Right cardiac atrium (tissue), 5 donors: ENCODE data around the gene TNN. TPM values are rescaled to one million over a fixed set of nuclear protein-coding genes. Genes with fewer than 3 reads are reported as not detected.
A peak's percentile ranks its signal among the peaks of the same experiment; 100 is the strongest.
"Not testable (repeated sequence)": the region's sequence is repeated elsewhere in the genome, so short reads cannot be mapped to it uniquely, and the experiment has no call there.

Experiments
- ATAC-seq, 2 donors: fragments of 200-7000 bp; cut with Tn5 transposase; one replicate each; pipeline versions ENCODE4 v1.8.0 to v1.9.1; 2020; ENCODE audit warnings: moderate library complexity in 2 of 2, mild to moderate bottlenecking in 1 of 2
- DNase-seq, 3 donors: peaks; one replicate each; pipeline ENCODE4 v3.0.0-alpha.2; 2020
- H3K27ac ChIP-seq: one replicate; pipeline ENCODE4 v1.5.1; 2013; ENCODE audit warnings: mild to moderate bottlenecking, low read length, control low read depth, moderate library complexity
- H3K27me3 ChIP-seq: one replicate; pipeline ENCODE4 v1.6.1; 2013; ENCODE audit not compliant: control insufficient read depth, insufficient read depth
- H3K4me1 ChIP-seq: one replicate; pipeline ENCODE4 v1.6.1; 2013; ENCODE audit warnings: low read length; ENCODE audit not compliant: control insufficient read depth, insufficient read depth
- H3K4me3 ChIP-seq: one replicate; pipeline ENCODE4 v1.5.1; 2013; ENCODE audit warnings: low read length, control low read depth
- H3K9me3 ChIP-seq: one replicate; pipeline ENCODE4 v1.6.1; 2013; ENCODE audit warnings: low read length; ENCODE audit not compliant: control insufficient read depth
- WGBS: extraction: QIAGEN DNeasy Blood & Tissue Kit; methylation state at CpG from one replicate; pipeline ENCODE4 v1.1.7; 2013; 5-methylcytosine and 5-hydroxymethylcytosine counted together
- intact Hi-C, 4 donors: fragments of 100-400 bp; cut with DNase I; formaldehyde crosslinking; loops; one replicate each; pipeline versions ENCODE4 v1.11.0 to v1.14.0; 2022 to 2023
- polyA plus RNA-seq: library from polyadenylated mRNA; stranded (reverse); fragments of 200-250 nt; gene quantifications from one replicate; pipeline ENCODE4 v1.2.3, GENCODE V29; 2013
- total RNA-seq, 4 donors: library from RNA; stranded (reverse); fragmentation: NEBNext Ultra II Directional; extraction: Animal tissue kit (Norgen Biotek cat#: 25700); gene quantifications; one replicate each; pipeline ENCODE4 v1.2.1, GENCODE V29; 2021
- donor health status: healthy with polysubstance abuse.
- donor health status: DM: no; HTN: yes; CAD: no.
- donor health status: DM: no; HTN: no; CAD: no.
- donor health status: DM: no; HTN: yes; CAD: no; lungs with severe emphysema.
- donor health status: DM: yes; HTN: yes; CAD: no.

Gene TNN
- total and polyA plus RNA-seq, 5 donors, result 0.09 to 0.19 (median 0.13) TPM; not detected in 1

DNA sequence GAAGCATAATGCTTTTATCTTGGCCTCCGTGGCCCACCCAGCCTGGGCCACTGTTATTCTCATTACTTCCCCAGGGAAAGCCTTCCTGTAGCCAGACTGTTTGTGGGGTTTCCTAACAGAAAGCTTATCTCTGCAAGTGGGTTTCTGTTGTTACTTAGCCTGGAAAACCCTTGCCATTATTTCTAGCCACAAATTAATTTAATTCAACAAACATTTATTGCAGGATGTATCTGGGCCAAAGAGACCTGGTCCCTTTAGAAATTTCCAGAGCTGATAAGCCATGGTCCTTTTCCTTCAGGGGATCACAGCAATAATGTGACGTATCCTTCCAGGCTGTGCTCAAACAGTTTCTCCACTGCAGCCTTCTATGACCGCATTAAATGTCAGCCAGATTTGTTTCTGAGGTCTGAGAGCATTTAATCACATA lies 20.9 kb downstream of the TNN start:
- Histone ChIP-seq H3K9me3 (no peaks in the 10 kb centered on the region), H3K4me3 (no peak overlapping the region), H3K4me1 (no peaks in the 10 kb centered on the region), H3K27me3 (no peaks in the 10 kb centered on the region), H3K27ac (no peak overlapping the region)
- ATAC-seq (no peak), DNase-seq (no peak)
- 43% methylated on average over 3 of the region's 3 CpGs for WGBS
- intact Hi-C loops, result no loop called here

DNA sequence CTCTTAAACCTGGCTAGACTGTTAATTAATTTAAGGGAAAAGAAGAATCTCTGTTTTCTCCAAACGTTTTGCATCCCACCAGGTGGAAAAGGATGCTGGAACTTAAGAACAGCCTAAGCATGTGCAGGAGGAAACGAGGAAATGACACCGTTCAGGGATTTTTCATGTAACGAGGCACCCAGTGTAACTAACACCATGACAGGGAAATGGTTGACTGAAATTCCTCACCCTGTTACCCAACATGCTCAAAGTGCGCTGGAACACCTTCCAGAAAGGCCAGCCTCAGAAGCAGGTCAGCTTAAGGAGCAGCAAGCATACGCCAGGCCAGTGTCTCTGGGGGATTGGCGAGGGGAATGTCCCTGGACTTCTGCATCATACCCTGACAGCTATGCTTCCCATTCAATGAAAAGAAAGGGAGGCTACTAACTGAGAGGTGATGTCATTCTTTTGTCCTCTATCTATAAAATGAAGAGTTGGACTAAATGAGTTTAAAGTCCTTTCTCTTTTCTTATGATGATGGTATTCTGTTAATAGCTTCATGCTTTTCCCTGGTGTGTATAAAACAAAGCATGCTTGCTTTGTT lies 21.6 kb downstream of the TNN start:
- WGBS, result 42% methylated on average over 7 of the region's 7 CpGs
- H3K27me3 ChIP-seq, result no peaks in the 10 kb centered on the region
- intact Hi-C loops, result no loop called here
- DNase-seq (peak in 2 of 3 donors; percentile 33 to 59), ATAC-seq (peak; percentile 37 to 45)
- no peaks in the 10 kb centered on the region for H3K9me3 ChIP-seq
- H3K4me3 ChIP-seq, result no peak overlapping the region
- no peak overlapping the region for H3K27ac ChIP-seq
- H3K4me1 ChIP-seq, result no peaks in the 10 kb centered on the region

DNA sequence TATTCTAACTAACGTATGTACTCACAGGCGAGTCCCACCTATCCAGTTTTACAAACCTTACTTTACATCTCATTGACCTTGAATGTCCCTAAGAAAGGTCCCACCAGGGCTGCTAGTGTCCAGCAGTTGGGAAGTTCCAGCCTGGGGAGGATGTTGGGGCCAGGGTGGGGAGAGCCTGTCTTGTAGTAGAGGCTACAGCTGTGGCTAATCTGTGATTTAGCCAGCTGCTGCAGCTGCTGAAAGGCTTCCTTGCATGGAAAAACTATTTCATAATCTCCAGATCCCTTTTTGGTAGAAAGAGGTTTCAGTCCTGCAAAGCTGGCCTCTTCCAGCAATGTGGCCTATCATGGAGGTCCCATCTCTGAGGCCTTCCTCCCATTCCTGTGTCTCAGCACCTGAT lies 23.1 kb downstream of the TNN start:
- DNase-seq, result peak; percentile 34 to 73 (median 68)
- peak; percentile 62 to 67 for ATAC-seq
- Histone ChIP-seq H3K4me3 (no peak overlapping the region), H3K9me3 (no peaks in the 10 kb centered on the region), H3K27ac (peak overlapping the region; percentile 34), H3K27me3 (no peaks in the 10 kb centered on the region), H3K4me1 (no peaks in the 10 kb centered on the region)
- 90% methylated on average over 2 of the region's 2 CpGs for WGBS
- intact Hi-C loops, result no loop called here

GRCh38 chr1:175094626-175095025 lies 27.0 kb downstream of the TNN start:
- H3K4me1 ChIP-seq, result no peaks in the 10 kb centered on the region
- intact Hi-C loops, result no loop called here
- no peak for DNase-seq
- no peaks in the 10 kb centered on the region for H3K27me3 ChIP-seq
- H3K27ac ChIP-seq, result no peak overlapping the region
- H3K9me3 ChIP-seq, result no peaks in the 10 kb centered on the region
- no peak overlapping the region for H3K4me3 ChIP-seq
- ATAC-seq, result no peak
- 72% methylated on average over 4 of the region's 4 CpGs for WGBS

- Histone ChIP-seq H3K27ac (no peak overlapping the region), H3K4me3 (no peak overlapping the region), H3K9me3 (no peaks in the 10 kb centered on the region), H3K4me1 (no peaks in the 10 kb centered on the region), H3K27me3 (no peaks in the 10 kb centered on the region)
- DNase-seq (no peak), ATAC-seq (no peak)
- 89% methylated on average over 3 of the region's 3 CpGs for WGBS
- intact Hi-C loops, result no loop called here
Observed at GRCh38 chr1:175095069-175095468, 27.4 kb downstream of the TNN start.

- no peak for ATAC-seq
- Histone ChIP-seq H3K4me3 (no peak overlapping the region), H3K9me3 (no peaks in the 10 kb centered on the region), H3K4me1 (no peaks in the 10 kb centered on the region), H3K27ac (no peak overlapping the region), H3K27me3 (no peaks in the 10 kb centered on the region)
- intact Hi-C loops, result no loop called here
- 86% methylated on average over 3 of the region's 3 CpGs for whole genome bisulfite sequencing
- no peak for DNase-seq
Observed at GRCh38 chr1:175095978-175096607, 28.5 kb downstream of the TNN start.

DNA sequence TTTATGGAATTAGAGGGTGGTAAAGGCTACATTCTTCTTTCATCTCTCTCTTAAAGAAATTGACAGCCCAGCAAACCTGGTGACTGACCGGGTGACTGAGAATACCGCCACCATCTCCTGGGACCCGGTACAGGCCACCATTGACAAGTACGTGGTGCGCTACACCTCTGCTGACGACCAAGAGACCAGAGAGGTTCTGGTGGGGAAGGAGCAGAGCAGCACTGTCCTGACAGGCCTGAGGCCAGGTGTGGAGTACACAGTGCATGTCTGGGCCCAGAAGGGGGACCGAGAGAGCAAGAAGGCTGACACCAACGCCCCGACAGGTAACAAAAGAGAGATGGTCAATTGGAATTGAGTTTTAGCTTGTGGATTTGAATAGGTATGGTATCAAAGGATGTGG lies 29.7 kb downstream of the TNN start:
- ATAC-seq (no peak), DNase-seq (no peak)
- intact Hi-C loops, result no loop called here
- Histone ChIP-seq H3K4me1 (no peaks in the 10 kb centered on the region), H3K9me3 (no peaks in the 10 kb centered on the region), H3K4me3 (no peak overlapping the region), H3K27ac (no peak overlapping the region), H3K27me3 (no peaks in the 10 kb centered on the region)
- 91% methylated on average over 9 of the region's 9 CpGs for WGBS

- Histone ChIP-seq H3K4me1 (no peaks in the 10 kb centered on the region), H3K27ac (no peak overlapping the region), H3K9me3 (no peaks in the 10 kb centered on the region), H3K27me3 (no peaks in the 10 kb centered on the region), H3K4me3 (no peak overlapping the region)
- WGBS, result 62% methylated on average over 2 of the region's 2 CpGs
- ATAC-seq (no peak), DNase-seq (no peak)
- intact Hi-C loops, result no loop called here
Observed at GRCh38 chr1:175099916-175100315, 32.3 kb downstream of the TNN start.

- H3K9me3 ChIP-seq, DNase-seq, H3K4me3 ChIP-seq, ATAC-seq, H3K27me3 ChIP-seq, intact Hi-C loops, H3K27ac ChIP-seq, H3K4me1 ChIP-seq: not testable (repeated sequence)
- WGBS, result 95% methylated on average over 19 of the region's 21 CpGs
Observed at GRCh38 chr1:175102166-175102565, 34.5 kb downstream of the TNN start.

DNA sequence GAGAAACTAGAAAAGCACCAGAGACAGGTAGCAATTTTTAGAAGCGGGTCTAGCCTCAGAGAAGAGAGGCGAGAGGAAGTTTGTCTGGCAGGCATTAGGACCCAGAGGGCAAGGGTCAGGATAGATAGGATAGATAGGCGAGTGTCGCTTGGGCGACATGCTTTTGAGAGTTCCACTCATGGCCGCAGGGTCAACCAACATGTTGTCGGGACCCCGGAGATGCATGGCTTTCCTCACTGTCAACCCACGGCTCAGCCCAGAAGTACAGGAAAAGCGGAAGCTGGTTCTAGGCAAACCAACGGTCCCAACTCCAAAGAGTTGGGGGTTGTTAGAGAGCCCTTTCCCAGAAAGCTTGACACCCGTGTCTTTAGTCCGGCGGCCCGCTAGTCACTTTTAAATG lies 38.9 kb downstream of the TNN start:
- H3K27me3 ChIP-seq, H3K9me3 ChIP-seq, ATAC-seq, H3K4me3 ChIP-seq, intact Hi-C loops, H3K4me1 ChIP-seq, H3K27ac ChIP-seq, DNase-seq: not testable (repeated sequence)
- WGBS, result 91% methylated on average over 15 of the region's 15 CpGs

DNA sequence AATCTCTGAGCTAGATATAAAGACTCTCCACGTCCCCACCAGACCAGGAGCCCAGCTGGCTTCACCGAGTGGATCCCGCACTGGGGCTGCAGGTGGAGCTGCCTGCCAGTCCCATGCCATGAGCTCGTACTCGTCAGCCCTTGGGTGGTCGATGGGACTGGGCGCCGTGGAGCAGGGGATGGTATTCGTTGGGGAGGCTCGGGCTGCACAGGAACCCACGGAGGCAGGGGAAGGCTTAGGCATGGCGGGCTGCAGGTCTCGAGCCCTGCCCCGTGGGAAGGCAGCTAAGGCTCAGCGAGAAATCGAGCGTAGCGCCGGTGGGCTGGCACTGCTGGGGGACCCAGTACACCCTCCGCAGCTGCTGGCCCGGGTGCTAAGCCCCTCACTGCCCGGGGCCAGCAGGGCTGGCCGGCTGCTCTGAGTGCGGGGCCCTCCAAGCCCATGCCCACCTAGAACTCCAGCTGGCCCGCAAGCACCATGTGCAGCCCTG lies 40.7 kb downstream of the TNN start:
- H3K4me1 ChIP-seq, H3K9me3 ChIP-seq, DNase-seq, ATAC-seq, H3K27ac ChIP-seq, H3K4me3 ChIP-seq, intact Hi-C loops, H3K27me3 ChIP-seq: not testable (repeated sequence)
- 97% methylated on average over 23 of the region's 25 CpGs for WGBS
